Measurements from ENCODE around the gene DOCK3.

- no peak for TF ChIP-seq CTCF (IDR thresholded peaks at IDR 0.05)
- no peak for TF ChIP-seq POLR2A (IDR thresholded peaks at IDR 0.05)
- no peak for TF ChIP-seq POLR2AphosphoS5 (IDR thresholded peaks at IDR 0.05)
- TF ChIP-seq EP300 (IDR thresholded peaks at IDR 0.05), result no peak
Observed at GRCh38 chr3:51269466-51269865, 594.7 kb downstream of the DOCK3 start.
